HCT116 (cell line): Measurements from ENCODE around the gene CABP1. TPM values are rescaled to one million over a fixed set of nuclear protein-coding genes. Genes with fewer than 3 reads are reported as not detected.

Experiments used
- ATAC-seq: fragments of 200-7000 bp; cut with Tn5 transposase; 2 replicates; pipeline ENCODE4 v1.9.1; 2020; ENCODE audit warnings: mild to moderate bottlenecking, moderate library complexity
- BruUV-seq: library from RNA; stranded (reverse); fragments of 400-500 nt; replicated peaks from 2 replicates; lab custom pipeline; 2021; lab: Mats Ljungman, UMichigan
- CTCF ChIA-PET: fragments of 300-600 bp; sonication (Branson Sonifier 250); formaldehyde crosslinking; loops from one replicate; lab custom pipeline; 2021; ENCODE audit warnings: antibody characterized with exemption; lab: Charles Lee
- POLR2A ChIA-PET: fragments of 300-600, 350-600 bp; sonication (Branson Sonifier 250); formaldehyde crosslinking; loops from one replicate; lab custom pipeline; 2021; ENCODE audit warnings: antibody characterized with exemption; lab: Charles Lee
- RAD21 ChIA-PET, 2 experiments: fragments of 300-600 bp; sonication (Branson Sonifier 250); formaldehyde crosslinking; loops; one replicate each; lab custom pipeline; 2023; ENCODE audit warnings: low total read pairs in 2 of 2; ENCODE audit not compliant: uncharacterized antibody in 2 of 2, unreplicated experiment in 2 of 2, low non-redundant PET in 1 of 2; lab: Charles Lee
- DNase-seq: peaks from one replicate; pipeline ENCODE4 v3.0.0-alpha.2; 2010; ENCODE audit warnings: low read depth, low spot score
- H2AFZ ChIP-seq: fragments of 200-600 bp; shearing (Covaris generic), sonication (generic); 2 replicates; pipeline ENCODE4 v1.6.1; 2017; ENCODE audit warnings: low read depth, mixed run types, mixed read lengths, antibody characterized with exemption, low read length; ENCODE audit not compliant: poor library complexity, severe bottlenecking
- H3K27ac ChIP-seq: 2 replicates; pipeline ENCODE4 v1.5.1; 2012; ENCODE audit warnings: low read depth, low read length
- H3K27me3 ChIP-seq: fragments of 200-600 bp; sonication (generic); 2 replicates; pipeline ENCODE4 v1.6.1; 2016; ENCODE audit warnings: mixed run types, low read length, mixed read lengths; ENCODE audit not compliant: insufficient read depth
- H3K36me3 ChIP-seq, 2 experiments: fragments of 200-500 bp in 1 of 2; fragments of 200-600 bp in 1 of 2; sonication (Bioruptor generic) in 1 of 2; sonication (generic) in 1 of 2; 2 replicates each; pipeline versions ENCODE4 v1.5.1 to v1.6.1; 2014 to 2016; ENCODE audit warnings: low read length in 2 of 2, inconsistent platforms in 1 of 2, mixed read lengths in 1 of 2, mixed run types in 1 of 2; ENCODE audit not compliant: insufficient read depth in 2 of 2, control insufficient read depth in 1 of 2
- H3K4me1 ChIP-seq, 2 experiments: fragments of 200-600 bp in 1 of 2; sonication (generic) in 1 of 2; 2 replicates each; pipeline versions ENCODE4 v1.5.1 to v1.6.1; 2012 to 2017; ENCODE audit warnings: low read length in 2 of 2, inconsistent platforms in 1 of 2, mild to moderate bottlenecking in 1 of 2, mixed read lengths in 1 of 2, mixed run types in 1 of 2, moderate library complexity in 1 of 2; ENCODE audit not compliant: insufficient read depth in 2 of 2, control insufficient read depth in 1 of 2
- H3K4me2 ChIP-seq: fragments of 200-600 bp; sonication (generic); 2 replicates; pipeline ENCODE4 v1.6.1; 2017; ENCODE audit warnings: mixed run types, low read length, mixed read lengths
- H3K4me3 ChIP-seq, 2 experiments: fragments of 200-600 bp in 1 of 2; sonication (generic) in 1 of 2; replicated peaks in 1 of 2; 2 replicates each; pipeline ENCODE4 v1.5.1; 2011 to 2016; ENCODE audit warnings: low read length in 2 of 2, control low read depth in 1 of 2, low read depth in 1 of 2, mild to moderate bottlenecking in 1 of 2, mixed read lengths in 1 of 2, mixed run types in 1 of 2
- H3K79me2 ChIP-seq: fragments of 200-600 bp; sonication (generic); 2 replicates; pipeline ENCODE4 v1.6.1; 2017; ENCODE audit warnings: mild to moderate bottlenecking, mixed run types, low read length, moderate library complexity, mixed read lengths; ENCODE audit not compliant: insufficient read depth
- H3K9ac ChIP-seq: fragments of 200-600 bp; sonication (generic); 2 replicates; pipeline ENCODE4 v1.6.1; 2016; ENCODE audit warnings: low read length, mixed read lengths
- H3K9me2 ChIP-seq: fragments of 200-600 bp; sonication (generic), shearing (Covaris generic); 2 replicates; pipeline ENCODE4 v1.6.1; 2017; ENCODE audit warnings: mixed run types, mild to moderate bottlenecking, moderate library complexity; ENCODE audit not compliant: insufficient read depth
- H3K9me3 ChIP-seq, 2 experiments: fragments of 200-500 bp in 1 of 2; fragments of 200-600 bp in 1 of 2; sonication (Bioruptor generic) in 1 of 2; sonication (generic) in 1 of 2; 2 replicates each; pipeline ENCODE4 v1.6.1; 2014 to 2017; ENCODE audit warnings: low read length in 2 of 2, mixed read lengths in 2 of 2, inconsistent platforms in 1 of 2, low read depth in 1 of 2, mild to moderate bottlenecking in 1 of 2, mixed run types in 1 of 2, moderate library complexity in 1 of 2; ENCODE audit not compliant: control insufficient read depth in 1 of 2, insufficient read depth in 1 of 2
- H4K20me1 ChIP-seq: fragments of 200-600 bp; sonication (generic), shearing (Covaris generic); 2 replicates; pipeline ENCODE4 v1.6.1; 2017; ENCODE audit warnings: mixed run types, mild to moderate bottlenecking, moderate library complexity; ENCODE audit not compliant: insufficient read depth
- CEBPB ChIP-seq: IDR thresholded peaks from 2 replicates; pipeline ENCODE4 v1.6.1; 2012; ENCODE audit warnings: low read depth
- ELF1 ChIP-seq: IDR thresholded peaks from 2 replicates; pipeline ENCODE4 v1.6.1; 2012; ENCODE audit warnings: low read depth, borderline replicate concordance
- EZH2phosphoT487 ChIP-seq: fragments of 200-600 bp; IDR thresholded peaks from 2 replicates; pipeline ENCODE4 v1.6.1; 2018; ENCODE audit warnings: antibody characterized with exemption, borderline replicate concordance
- RAD21 ChIP-seq: IDR thresholded peaks from 2 replicates; pipeline ENCODE4 v1.6.1; 2012; ENCODE audit warnings: low read depth, mild to moderate bottlenecking
- ZFX ChIP-seq: fragments of 450-650 bp; IDR thresholded peaks from 2 replicates; pipeline ENCODE4 v1.6.1; 2017
- ZNF274 ChIP-seq: fragments of 200-500 bp; sonication (Bioruptor generic); IDR thresholded peaks from 2 replicates; pipeline ENCODE4 v1.6.1; 2014; ENCODE audit warnings: mild to moderate bottlenecking, low read depth, low read length, inconsistent platforms
- intact Hi-C: fragments of 100-400 bp; cut with micrococcal nuclease; formaldehyde crosslinking; loops from 2 replicates; pipeline ENCODE4 v1.10.0; 2022
- total RNA-seq: library from RNA; stranded (reverse); gene quantifications from one replicate; pipeline ENCODE4 v1.2.1, GENCODE V29; 2021; ENCODE audit not compliant: unreplicated experiment
- TF ChIP-seq, protein P1 (sequence below): IDR thresholded peaks from 2 replicates; pipeline ENCODE4 v1.6.1; 2011; ENCODE audit warnings: mild to moderate bottlenecking, low read length, moderate library complexity; ENCODE audit not compliant: insufficient replicate concordance; ENCODE audit errors: extremely low read depth

CABP1 gene
- total RNA-seq, 1 experiment from 2014 or later: 0.84 TPM

GRCh38 chr12:120649442-120650232 lies 9.2 kb downstream of the CABP1 start:
- peak overlapping the region; percentile 98 for H3K4me2 ChIP-seq
- DNase-seq: no peak
- peak; percentile 6; the same call in 1 of the 2 replicates for ATAC-seq
- no TSS peak for BruUV-seq
- no peaks in the 10 kb centered on the region for H4K20me1 ChIP-seq
- peaks cover 5 to 32% of the 10 kb centered on the region in 2 experiments; a peak in 3 of 4 replicates for H3K4me1 ChIP-seq
- H3K27ac ChIP-seq: no peak overlapping the region
- H3K4me3 ChIP-seq: peak overlapping the region in 1 of 2 experiments; percentile 59; a peak in 1 of 4 replicates
- RAD21 ChIA-PET: interaction anchor here (0.6 to 1.5 kb wide), 3 partner anchors 9 to 336 kb away, joined by 3 to 4 read pairs (median 3); partner anchors contain the start of gene CABP1 (in 1 of the 2)
- no peaks in the 10 kb centered on the region for H3K9me2 ChIP-seq
- intact Hi-C loops: loop anchor here (1.0 to 10.0 kb wide), 5 partner anchors 65 to 355 kb away; partner anchors contain the start of gene COX6A1
- TF ChIP-seq RAD21: no peak
- TF ChIP-seq, protein P1, sequence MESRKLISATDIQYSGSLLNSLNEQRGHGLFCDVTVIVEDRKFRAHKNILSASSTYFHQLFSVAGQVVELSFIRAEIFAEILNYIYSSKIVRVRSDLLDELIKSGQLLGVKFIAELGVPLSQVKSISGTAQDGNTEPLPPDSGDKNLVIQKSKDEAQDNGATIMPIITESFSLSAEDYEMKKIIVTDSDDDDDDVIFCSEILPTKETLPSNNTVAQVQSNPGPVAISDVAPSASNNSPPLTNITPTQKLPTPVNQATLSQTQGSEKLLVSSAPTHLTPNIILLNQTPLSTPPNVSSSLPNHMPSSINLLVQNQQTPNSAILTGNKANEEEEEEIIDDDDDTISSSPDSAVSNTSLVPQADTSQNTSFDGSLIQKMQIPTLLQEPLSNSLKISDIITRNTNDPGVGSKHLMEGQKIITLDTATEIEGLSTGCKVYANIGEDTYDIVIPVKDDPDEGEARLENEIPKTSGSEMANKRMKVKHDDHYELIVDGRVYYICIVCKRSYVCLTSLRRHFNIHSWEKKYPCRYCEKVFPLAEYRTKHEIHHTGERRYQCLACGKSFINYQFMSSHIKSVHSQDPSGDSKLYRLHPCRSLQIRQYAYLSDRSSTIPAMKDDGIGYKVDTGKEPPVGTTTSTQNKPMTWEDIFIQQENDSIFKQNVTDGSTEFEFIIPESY: no peak
- TF ChIP-seq CEBPB: no peak
- no peak for TF ChIP-seq EZH2phosphoT487
- no peak for TF ChIP-seq ELF1
- TF ChIP-seq ZNF274: no peak
- no peak for TF ChIP-seq ZFX
- H3K9me3 ChIP-seq: no peaks in the 10 kb centered on the region
- H3K36me3 ChIP-seq: no peaks in the 10 kb centered on the region
- CTCF ChIA-PET: interaction anchor here (0.7 to 2.6 kb wide), 26 partner anchors 9 to 356 kb away, joined by 3 to 34 read pairs (median 3); partner anchors contain the start of genes COQ5, POP5 and SIRT4
- peak overlapping the region; percentile 98 for H2AFZ ChIP-seq
- 0 out of 2 replicates have a peak overlapping the region, but pooled peaks have one; percentile 57 for H3K9ac ChIP-seq
- no peaks in the 10 kb centered on the region for H3K79me2 ChIP-seq
- H3K27me3 ChIP-seq: no peaks in the 10 kb centered on the region; the same call in 1 of the 2 replicates
- POLR2A ChIA-PET: interaction anchor here (0.6 kb wide), 2 partner anchors 181 to 348 kb away, joined by 3 to 6 read pairs; partner anchors contain the start of gene SIRT4
